GM19025 (cell line): ENCODE data around the gene WBP2NL.
"Not testable (repeated sequence)": the region's sequence is repeated elsewhere in the genome, so short reads cannot be mapped to it uniquely, and the experiment has no call there.

Source experiments
- ATAC-seq: cut with Tn5 transposase; IDR thresholded peaks from one replicate; pipeline ENCODE4 v1.9.1; 2021; ENCODE audit warnings: mild to moderate bottlenecking, low read depth, moderate library complexity; ENCODE audit not compliant: unreplicated experiment

Gene WBP2NL

DNA sequence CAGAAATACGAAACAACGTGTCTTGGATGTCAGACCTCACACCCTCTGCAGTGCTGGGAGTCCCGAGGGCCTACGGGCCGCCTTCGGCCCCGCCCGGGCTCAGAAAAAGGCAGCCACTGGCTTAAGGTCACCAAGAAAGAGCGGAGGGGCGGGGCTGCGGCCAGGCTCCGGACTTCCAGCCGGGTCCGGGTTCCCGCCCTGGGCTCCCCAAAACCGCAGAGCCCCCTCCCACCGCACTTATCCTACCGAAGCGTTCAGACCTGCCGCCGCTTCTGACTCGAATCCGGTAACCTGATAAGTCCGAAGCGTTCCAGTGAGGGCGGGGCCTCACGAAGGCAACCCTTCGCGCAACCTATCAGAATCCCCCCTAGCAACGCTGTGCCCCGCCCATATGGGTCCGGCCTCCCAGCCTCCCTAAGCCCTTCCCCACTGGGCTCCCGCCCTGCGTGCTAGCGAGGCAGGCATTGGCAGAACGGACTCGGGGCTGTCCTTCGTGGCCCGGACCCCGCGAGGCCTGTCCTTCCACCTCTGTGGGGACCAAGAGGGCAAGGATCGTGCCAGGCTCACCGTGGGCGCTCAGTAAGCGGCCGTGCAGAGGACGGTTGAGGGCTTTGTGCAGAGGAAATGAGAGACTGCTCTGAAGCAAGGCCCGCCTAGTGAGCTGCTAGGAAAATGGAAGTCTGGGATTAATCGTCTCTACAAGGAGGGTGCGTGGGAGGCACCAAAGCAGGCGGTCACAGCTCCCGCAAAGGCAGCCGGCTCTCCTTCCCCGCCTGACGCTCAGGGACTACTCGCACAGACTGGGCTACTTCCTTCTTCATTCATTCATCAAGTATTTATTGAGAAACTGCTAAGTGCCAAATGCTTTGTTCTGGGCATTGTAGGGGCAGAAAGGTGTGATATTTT lies 72.2 kb downstream of the WBP2NL start, which contains the start of gene NAGA:
Gene NAGA (minus strand): TSS at position 296 of the 906 bp plus-strand sequence. CDS start 515 bp downstream, outside the sequence.
- ATAC-seq = peak; percentile 93

GRCh38 chr22:42071508-42071907 lies 72.9 kb downstream of the WBP2NL start:
- not testable (repeated sequence) for ATAC-seq

DNA sequence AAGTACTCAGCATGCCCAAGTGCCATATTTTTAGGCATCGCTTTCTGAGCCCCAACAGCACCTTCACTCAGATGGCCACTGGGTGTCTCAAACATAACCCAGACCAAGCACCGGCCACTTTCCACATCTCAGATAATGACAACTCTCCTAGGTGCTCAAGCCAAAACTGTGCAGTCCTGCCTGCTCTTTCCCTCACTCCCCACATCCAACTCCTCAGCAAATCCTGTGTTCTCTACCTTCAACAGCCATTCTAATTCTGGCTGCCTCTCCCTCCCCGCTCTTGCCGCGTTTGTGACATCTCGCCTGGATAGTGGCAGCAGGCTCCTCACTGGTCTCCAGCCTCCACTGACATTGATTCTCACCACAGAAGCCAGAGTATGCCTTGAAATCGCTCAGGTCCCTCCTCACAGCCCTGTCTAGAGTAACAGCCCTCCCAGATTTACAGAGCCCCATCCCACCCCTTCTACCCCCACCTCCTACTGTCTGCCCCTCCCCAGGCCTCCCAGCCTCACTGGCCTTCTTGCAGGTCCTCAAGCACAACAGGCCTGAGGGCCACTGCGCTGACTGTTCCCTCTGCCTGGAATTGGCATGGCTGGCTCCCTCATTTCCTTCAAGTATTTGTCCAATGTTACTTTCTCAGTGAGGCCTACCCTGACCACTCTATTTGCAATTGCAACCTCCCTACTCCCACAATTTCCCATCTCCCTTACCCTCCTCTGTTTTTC lies 74.2 kb downstream of the WBP2NL start:
- ATAC-seq = no peak

- no peak for ATAC-seq
Observed at GRCh38 chr22:42073621-42074041, 75.0 kb downstream of the WBP2NL start.

GRCh38 chr22:42074132-42074811 lies 75.7 kb downstream of the WBP2NL start, which contains the start of gene PHETA2:
Gene PHETA2, plus strand, starts transcription at chr22:42074248. Its CDS starts 3,046 bp downstream, at chr22:42077294.
- no peak for ATAC-seq

- ATAC-seq = no peak
Observed at GRCh38 chr22:42074846-42075676, 76.5 kb downstream of the WBP2NL start.

- ATAC-seq = no peak
Observed at GRCh38 chr22:42076764-42077485, 78.3 kb downstream of the WBP2NL start.

DNA sequence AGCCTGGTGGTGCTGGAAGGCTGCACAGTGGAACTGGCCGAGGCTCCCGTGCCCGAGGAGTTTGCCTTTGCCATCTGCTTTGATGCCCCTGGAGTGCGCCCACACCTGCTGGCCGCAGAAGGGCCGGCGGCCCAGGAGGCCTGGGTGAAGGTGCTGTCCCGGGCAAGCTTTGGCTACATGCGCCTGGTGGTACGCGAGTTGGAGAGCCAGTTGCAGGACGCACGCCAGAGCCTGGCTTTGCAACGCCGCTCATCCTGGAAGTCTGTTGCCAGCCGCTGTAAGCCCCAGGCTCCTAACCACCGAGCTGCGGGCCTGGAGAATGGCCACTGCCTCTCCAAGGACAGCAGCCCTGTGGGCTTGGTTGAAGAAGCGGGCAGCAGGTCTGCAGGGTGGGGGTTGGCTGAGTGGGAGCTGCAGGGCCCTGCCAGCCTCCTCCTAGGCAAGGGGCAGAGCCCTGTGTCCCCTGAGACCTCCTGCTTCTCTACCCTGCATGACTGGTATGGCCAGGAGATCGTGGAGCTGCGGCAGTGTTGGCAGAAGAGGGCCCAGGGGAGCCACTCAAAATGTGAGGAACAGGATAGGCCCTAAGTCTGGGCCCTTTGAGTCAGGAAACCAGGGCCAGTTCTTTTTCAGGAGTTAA lies 79.0 kb downstream of the WBP2NL start:
- no peak for ATAC-seq
